H9 (cell line): Measurements from ENCODE around the gene GRM1. TPM values are rescaled to one million over a fixed set of nuclear protein-coding genes. Genes with fewer than 3 reads are reported as not detected.

Source experiments
- DNase-seq: peaks from one replicate; pipeline ENCODE4 v3.0.0-alpha.2; 2017
- H2AFZ ChIP-seq: one replicate; pipeline ENCODE4 v1.6.1; 2013; ENCODE audit warnings: mild to moderate bottlenecking, low read length, control low read depth, moderate library complexity
- H2AK5ac ChIP-seq: 2 replicates; pipeline ENCODE4 v1.6.1; 2013; ENCODE audit warnings: low read length, control low read depth, mixed read lengths; ENCODE audit not compliant: insufficient read length
- H2BK120ac ChIP-seq: one replicate; pipeline ENCODE4 v1.6.1; 2013; ENCODE audit warnings: low read depth, mild to moderate bottlenecking, low read length, control low read depth, inconsistent platforms; ENCODE audit not compliant: poor library complexity, severe bottlenecking
- H2BK12ac ChIP-seq: 2 replicates; pipeline ENCODE4 v1.6.1; 2013; ENCODE audit warnings: low read length, control low read depth, mixed read lengths, low read depth; ENCODE audit not compliant: insufficient read length
- H2BK15ac ChIP-seq: 2 replicates; pipeline ENCODE4 v1.6.1; 2013; ENCODE audit warnings: low read depth, low read length, control low read depth
- H2BK20ac ChIP-seq: one replicate; pipeline ENCODE4 v1.6.1; 2013; ENCODE audit warnings: low read depth, mild to moderate bottlenecking, low read length, control low read depth, inconsistent platforms; ENCODE audit not compliant: poor library complexity, severe bottlenecking
- H2BK5ac ChIP-seq: 2 replicates; pipeline ENCODE4 v1.6.1; 2013; ENCODE audit warnings: low read length, control low read depth, mixed read lengths; ENCODE audit not compliant: insufficient read length
- H3K14ac ChIP-seq: 2 replicates; pipeline ENCODE4 v1.6.1; 2013; ENCODE audit warnings: low read length, control low read depth; ENCODE audit not compliant: insufficient read depth
- H3K18ac ChIP-seq: 2 replicates; pipeline ENCODE4 v1.6.1; 2013; ENCODE audit warnings: low read depth, mild to moderate bottlenecking, mixed read lengths, low read length, control low read depth; ENCODE audit not compliant: insufficient read length
- H3K23ac ChIP-seq: 2 replicates; pipeline ENCODE4 v1.6.1; 2013; ENCODE audit warnings: low read length, control low read depth, mixed read lengths, low read depth; ENCODE audit not compliant: insufficient read length
- H3K23me2 ChIP-seq: 2 replicates; pipeline ENCODE4 v1.6.1; 2013; ENCODE audit warnings: low read depth, mild to moderate bottlenecking, mixed read lengths, low read length, control low read depth; ENCODE audit not compliant: insufficient read length, poor library complexity, severe bottlenecking
- H3K27ac ChIP-seq: 2 replicates; pipeline ENCODE4 v1.5.1; 2013; ENCODE audit warnings: low read length, control low read depth, mixed read lengths, low read depth; ENCODE audit not compliant: insufficient read length
- H3K27me3 ChIP-seq: 2 replicates; pipeline ENCODE4 v1.6.1; 2013; ENCODE audit warnings: low read length, control low read depth, inconsistent platforms; ENCODE audit not compliant: insufficient read depth
- H3K4ac ChIP-seq: 2 replicates; pipeline ENCODE4 v1.6.1; 2013; ENCODE audit warnings: low read depth, mild to moderate bottlenecking, control low read depth, inconsistent platforms, low read length, moderate library complexity
- H3K4me1 ChIP-seq: 2 replicates; pipeline ENCODE4 v1.6.1; 2013; ENCODE audit warnings: low read length, control low read depth, inconsistent platforms; ENCODE audit not compliant: insufficient read depth
- H3K4me2 ChIP-seq: 2 replicates; pipeline ENCODE4 v1.6.1; 2013; ENCODE audit warnings: low read length, control low read depth, mixed read lengths; ENCODE audit not compliant: insufficient read length, insufficient read depth
- H3K56ac ChIP-seq: 2 replicates; pipeline ENCODE4 v1.6.1; 2013; ENCODE audit warnings: low read depth, mild to moderate bottlenecking, mixed read lengths, low read length, control low read depth; ENCODE audit not compliant: insufficient read length
- H3K79me1 ChIP-seq: 2 replicates; pipeline ENCODE4 v1.6.1; 2013; ENCODE audit warnings: low read depth, mild to moderate bottlenecking, moderate library complexity, low read length, control low read depth, inconsistent platforms; ENCODE audit not compliant: insufficient read depth, poor library complexity, severe bottlenecking
- H3K79me2 ChIP-seq: 2 replicates; pipeline ENCODE4 v1.6.1; 2013; ENCODE audit warnings: low read length, control low read depth, inconsistent platforms; ENCODE audit not compliant: insufficient read depth
- H3K9ac ChIP-seq: 2 replicates; pipeline ENCODE4 v1.6.1; 2013; ENCODE audit warnings: low read length, control low read depth, mixed read lengths; ENCODE audit not compliant: insufficient read length; ENCODE audit errors: extremely low read depth
- H3K9me3 ChIP-seq: one replicate; pipeline ENCODE4 v1.6.1; 2013; ENCODE audit warnings: low read depth, low read length, inconsistent platforms; ENCODE audit not compliant: control insufficient read depth
- H3T11ph ChIP-seq: one replicate; pipeline ENCODE4 v1.6.1; 2013; ENCODE audit warnings: mild to moderate bottlenecking, low read length, control low read depth, inconsistent platforms
- H4K20me1 ChIP-seq: one replicate; pipeline ENCODE4 v1.6.1; 2013; ENCODE audit not compliant: control insufficient read depth, insufficient read length, insufficient read depth
- H4K5ac ChIP-seq: 2 replicates; pipeline ENCODE4 v1.6.1; 2013; ENCODE audit warnings: low read depth, mild to moderate bottlenecking, mixed read lengths, low read length, control low read depth; ENCODE audit not compliant: insufficient read length
- H4K8ac ChIP-seq: replicated peaks from 2 replicates; pipeline ENCODE4 v1.6.1; 2013; ENCODE audit warnings: low read length, control low read depth, mixed read lengths, low read depth; ENCODE audit not compliant: insufficient read length
- H4K91ac ChIP-seq: 2 replicates; pipeline ENCODE4 v1.6.1; 2013; ENCODE audit warnings: low read depth, mild to moderate bottlenecking, moderate library complexity, mixed read lengths, low read length, control low read depth; ENCODE audit not compliant: insufficient read length
- H3K27ac Mint-ChIP-seq, 3 experiments: 2 replicates in 2 of 3; 3 replicates in 1 of 3; pipeline ENCODE4 v1.8.0; 2020 to 2021; ENCODE audit warnings: mixed read lengths in 3 of 3, mild to moderate bottlenecking in 1 of 3, moderate library complexity in 1 of 3
- H3K27me3 Mint-ChIP-seq: 2 replicates; pipeline ENCODE4 v1.8.0; 2021; ENCODE audit warnings: low read depth, mild to moderate bottlenecking, moderate library complexity, mixed read lengths
- H3K36me3 Mint-ChIP-seq, 3 experiments: 2 replicates in 2 of 3; 3 replicates in 1 of 3; pipeline ENCODE4 v1.8.0; 2020 to 2021; ENCODE audit warnings: low read depth in 3 of 3, mixed read lengths in 3 of 3; ENCODE audit not compliant: insufficient read depth in 1 of 3
- H3K4me1 Mint-ChIP-seq, 2 experiments: 2 replicates each; pipeline ENCODE4 v1.8.0; 2020; ENCODE audit warnings: mixed read lengths in 2 of 2
- H3K4me3 Mint-ChIP-seq, 2 experiments: 2 replicates in 1 of 2; 3 replicates in 1 of 2; pipeline ENCODE4 v1.8.0; 2020 to 2021; ENCODE audit warnings: mild to moderate bottlenecking in 2 of 2, mixed read lengths in 2 of 2, moderate library complexity in 1 of 2
- H3K9me3 Mint-ChIP-seq, 2 experiments: 2 replicates in 1 of 2; 3 replicates in 1 of 2; pipeline ENCODE4 v1.8.0; 2020; ENCODE audit warnings: mild to moderate bottlenecking in 2 of 2, mixed read lengths in 2 of 2, moderate library complexity in 1 of 2
- CTCF ChIP-seq: fragments of 200-600 bp; sonication (generic); conservative IDR thresholded peaks from 3 replicates; pipeline ENCODE4 v1.8.0; 2021; ENCODE audit warnings: antibody characterized with exemption, mild to moderate bottlenecking
- WGBS: extraction: QIAGEN DNeasy Blood & Tissue Kit; methylation state at CpG from one replicate; pipeline ENCODE4 v1.1.7; 2013; ENCODE audit warnings: missing lambda C conversion rate, low lambda C conversion rate, mixed read lengths; ENCODE audit not compliant: insufficient read length; ENCODE audit errors: extremely low coverage; 5-methylcytosine and 5-hydroxymethylcytosine counted together
- total RNA-seq: library from RNA; stranded (reverse); gene quantifications from 2 replicates; pipeline ENCODE4 v1.2.1, GENCODE V29; 2021

Gene GRM1
- total RNA-seq, 1 experiment from 2014 or later: 0.39 TPM

- no peak overlapping the region for H3K4me3 Mint-ChIP-seq
- H3K9me3 ChIP-seq: no peaks in the 10 kb centered on the region
- H3K23ac ChIP-seq: no peak overlapping the region
- peaks cover 6 to 10% of the 10 kb centered on the region in 2 experiments for H3K9me3 Mint-ChIP-seq
- H3K14ac ChIP-seq: no peak overlapping the region
- no peak for TF ChIP-seq CTCF
- no peak overlapping the region for H2AFZ ChIP-seq
- H4K20me1 ChIP-seq: no peaks in the 10 kb centered on the region
- H2BK12ac ChIP-seq: no peak overlapping the region
- H3K27me3 ChIP-seq: no peaks in the 10 kb centered on the region
- H3K36me3 Mint-ChIP-seq: peaks cover 0 to 8% (median 7%) of the 10 kb centered on the region in 3 experiments; a peak in 4 of 7 replicates
- no peak overlapping the region for H3K4me2 ChIP-seq
- no peak overlapping the region for H2BK5ac ChIP-seq
- no peak overlapping the region for H2BK20ac ChIP-seq
- H2AK5ac ChIP-seq: no peak overlapping the region
- H3K27ac ChIP-seq: no peak overlapping the region
- H3K79me1 ChIP-seq: no peaks in the 10 kb centered on the region
- H4K8ac ChIP-seq: no peak overlapping the region
- H2BK120ac ChIP-seq: no peak overlapping the region
- no peaks in the 10 kb centered on the region for H3K27me3 Mint-ChIP-seq
- no peak overlapping the region for H3K4ac ChIP-seq
- no peak overlapping the region for H4K5ac ChIP-seq
- no peak overlapping the region for H3T11ph ChIP-seq
- no peak overlapping the region for H3K27ac Mint-ChIP-seq
- no peak overlapping the region for H3K9ac ChIP-seq
- DNase-seq: no peak
- H3K23me2 ChIP-seq: no peaks in the 10 kb centered on the region
- H3K18ac ChIP-seq: no peak overlapping the region
- WGBS: no CpG with 5 or more reads among the region's 5 CpGs
- H4K91ac ChIP-seq: no peak overlapping the region
- H3K4me1 Mint-ChIP-seq: no peaks in the 10 kb centered on the region
- no peak overlapping the region for H3K56ac ChIP-seq
- no peaks in the 10 kb centered on the region for H3K79me2 ChIP-seq
- no peak overlapping the region for H2BK15ac ChIP-seq
- no peaks in the 10 kb centered on the region for H3K4me1 ChIP-seq
Measured at GRCh38 chr6:146113084-146113623, 84.3 kb downstream of the GRM1 start.
